AG10803 (cell line): ENCODE results near the gene GNAI1.

Source experiments
- DNase-seq: peaks from one replicate; pipeline ENCODE4 v3.0.0; 2010; ENCODE audit warnings: low read depth
- H3K4me3 ChIP-seq: 2 replicates; pipeline ENCODE4 v1.5.1; 2011; ENCODE audit warnings: mild to moderate bottlenecking, low read length, control low read depth
- CTCF ChIP-seq: conservative IDR thresholded peaks from 2 replicates; pipeline ENCODE4 v1.5.1; 2011; ENCODE audit warnings: mild to moderate bottlenecking, low read length, control low read depth, inconsistent platforms

The GNAI1 gene

DNA sequence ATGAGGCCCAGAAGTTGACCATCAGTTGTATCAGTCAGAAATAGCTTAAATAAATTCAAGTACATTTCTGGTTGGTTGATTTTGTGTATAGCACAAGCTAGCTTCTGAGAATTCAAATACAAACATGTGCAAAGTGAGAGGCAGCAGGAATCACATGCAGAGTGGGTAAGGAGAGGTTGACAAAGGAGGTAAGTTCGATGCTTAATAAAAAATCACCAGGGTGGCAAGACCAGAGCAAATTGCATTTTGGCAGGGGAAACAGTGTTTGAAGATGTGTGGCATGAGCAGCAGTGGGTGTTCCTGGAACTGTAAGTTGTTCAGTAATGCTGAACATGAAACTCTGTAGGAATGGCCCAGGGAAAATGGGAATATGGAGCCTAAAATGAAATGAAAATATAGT lies 52.6 kb downstream of the GNAI1 start:
- DNase-seq = no peak
- TF ChIP-seq CTCF = no peak
- H3K4me3 ChIP-seq = no peak overlapping the region

DNA sequence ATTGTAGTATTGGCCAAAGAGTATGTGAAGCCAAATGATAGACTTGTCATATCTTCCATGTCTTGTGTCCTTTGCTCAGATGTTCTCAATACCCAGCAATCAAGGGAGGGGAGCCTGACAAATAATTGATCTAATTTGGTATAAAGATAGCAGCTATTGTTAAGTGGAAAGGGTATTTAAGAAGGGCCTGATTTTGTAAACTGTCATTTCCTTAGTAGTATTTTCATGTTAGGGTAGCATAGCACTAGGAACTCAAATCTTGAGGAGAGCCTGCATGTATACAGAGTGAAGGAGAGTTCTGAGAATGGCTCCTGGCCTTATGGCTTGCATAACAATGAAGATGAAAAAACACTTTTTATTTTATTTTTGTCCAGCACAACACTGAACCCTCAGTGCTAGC lies 53.1 kb downstream of the GNAI1 start:
- no peak overlapping the region for H3K4me3 ChIP-seq
- DNase-seq = no peak
- TF ChIP-seq CTCF = no peak

GRCh38 chr7:80189638-80190037 lies 55.0 kb downstream of the GNAI1 start:
- H3K4me3 ChIP-seq = no peak overlapping the region
- no peak for DNase-seq
- TF ChIP-seq CTCF = no peak

DNA sequence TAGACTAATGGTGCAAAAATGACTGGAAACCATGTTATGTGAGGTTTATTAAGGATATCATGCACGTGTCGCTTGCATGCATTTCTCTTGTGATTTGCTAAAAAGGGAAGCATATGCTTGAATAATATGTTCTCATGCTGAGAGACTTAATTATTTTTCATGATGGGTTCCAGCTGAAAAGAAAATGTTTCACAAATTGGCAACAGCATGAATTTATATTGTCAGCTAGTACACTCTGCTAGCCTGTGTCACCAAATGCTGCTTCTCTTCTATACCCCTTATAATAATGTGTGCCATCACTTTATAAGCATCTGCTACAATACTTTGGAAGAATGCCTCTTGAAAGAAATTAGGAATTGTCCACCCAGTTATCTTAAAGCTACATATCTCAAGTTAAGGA lies 63.0 kb downstream of the GNAI1 start:
- no peak for TF ChIP-seq CTCF
- DNase-seq = no peak
- no peak overlapping the region for H3K4me3 ChIP-seq

DNA sequence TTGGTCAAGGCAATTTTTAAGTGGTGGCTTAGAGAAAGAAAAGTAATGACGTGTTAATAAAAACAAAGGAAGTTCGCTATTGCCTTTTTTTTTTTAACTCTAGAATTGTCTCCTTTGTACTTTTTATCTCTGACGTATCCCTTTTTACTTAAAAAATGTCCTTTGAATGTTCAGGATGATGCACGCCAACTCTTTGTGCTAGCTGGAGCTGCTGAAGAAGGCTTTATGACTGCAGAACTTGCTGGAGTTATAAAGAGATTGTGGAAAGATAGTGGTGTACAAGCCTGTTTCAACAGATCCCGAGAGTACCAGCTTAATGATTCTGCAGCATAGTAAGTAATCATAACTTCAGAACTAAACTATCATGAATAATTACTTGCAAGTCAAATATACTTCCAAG lies 64.4 kb downstream of the GNAI1 start:
- H3K4me3 ChIP-seq = no peak overlapping the region
- no peak for DNase-seq
- TF ChIP-seq CTCF = no peak

GRCh38 chr7:80204454-80204853 lies 69.8 kb downstream of the GNAI1 start:
- no peak overlapping the region for H3K4me3 ChIP-seq
- TF ChIP-seq CTCF = no peak
- no peak for DNase-seq

- H3K4me3 ChIP-seq = no peak overlapping the region
- no peak for TF ChIP-seq CTCF
- no peak for DNase-seq
Measured at GRCh38 chr7:80204919-80205318, 70.3 kb downstream of the GNAI1 start.
